Endothelial cell of umbilical vein (primary cell): ENCODE measurements around the gene TSPAN1.

Experiments used
- EZH2 ChIP-seq: IDR thresholded peaks from 2 replicates; pipeline ENCODE4 v1.6.1; 2012; ENCODE audit warnings: borderline replicate concordance, low read depth, mild to moderate bottlenecking, moderate library complexity, low read length, inconsistent platforms; ENCODE audit not compliant: severe bottlenecking
- FOS ChIP-seq: IDR thresholded peaks from 2 replicates; pipeline ENCODE4 v1.6.1; 2011; ENCODE audit warnings: mild to moderate bottlenecking, low read length, moderate library complexity, borderline replicate concordance; ENCODE audit not compliant: insufficient read depth
- GATA2 ChIP-seq: IDR thresholded peaks from 2 replicates; pipeline ENCODE4 v1.7.0; 2011; ENCODE audit warnings: low read depth, mild to moderate bottlenecking, moderate library complexity, mixed read lengths, low read length; ENCODE audit not compliant: insufficient read length, insufficient read depth
- JUN ChIP-seq: IDR thresholded peaks from 2 replicates; pipeline ENCODE4 v1.6.1; 2011; ENCODE audit warnings: borderline replicate concordance, low read depth; ENCODE audit not compliant: insufficient read length, insufficient read depth
- MAX ChIP-seq: IDR thresholded peaks from 2 replicates; pipeline ENCODE4 v1.6.1; 2011; ENCODE audit not compliant: insufficient read depth, insufficient read length
- MYC ChIP-seq: IDR thresholded peaks from one replicate; pipeline ENCODE4 v1.6.1; 2011; ENCODE audit warnings: mild to moderate bottlenecking, low read depth, low read length
- POLR2A ChIP-seq: IDR thresholded peaks from 2 replicates; pipeline ENCODE4 v1.6.1; 2012; ENCODE audit warnings: low read depth, mild to moderate bottlenecking, control low read depth, low read length
- POLR2AphosphoS5 ChIP-seq: IDR thresholded peaks from 2 replicates; pipeline ENCODE4 v1.6.1; 2012; ENCODE audit warnings: low read depth, mild to moderate bottlenecking, control low read depth, low read length, moderate library complexity; ENCODE audit not compliant: insufficient read depth
- TF ChIP-seq, protein P1 (sequence below), 2 donors: IDR thresholded peaks; 1 replicate in 1 of 2; 2 replicates in 1 of 2; pipeline ENCODE4 v1.5.1; 2011; ENCODE audit warnings: low read length in 2 of 2, mild to moderate bottlenecking in 2 of 2, moderate library complexity in 2 of 2, control low read depth in 1 of 2, inconsistent platforms in 1 of 2, low read depth in 1 of 2; ENCODE audit not compliant: insufficient read depth in 1 of 2; ENCODE audit errors: extremely low read depth in 1 of 2

- TF ChIP-seq POLR2AphosphoS5 (no peak), JUN (no peak), POLR2A (no peak), EZH2 (no peak), FOS (no peak), MAX (no peak), MYC (no peak), GATA2 (no peak)
- TF ChIP-seq, protein P1, sequence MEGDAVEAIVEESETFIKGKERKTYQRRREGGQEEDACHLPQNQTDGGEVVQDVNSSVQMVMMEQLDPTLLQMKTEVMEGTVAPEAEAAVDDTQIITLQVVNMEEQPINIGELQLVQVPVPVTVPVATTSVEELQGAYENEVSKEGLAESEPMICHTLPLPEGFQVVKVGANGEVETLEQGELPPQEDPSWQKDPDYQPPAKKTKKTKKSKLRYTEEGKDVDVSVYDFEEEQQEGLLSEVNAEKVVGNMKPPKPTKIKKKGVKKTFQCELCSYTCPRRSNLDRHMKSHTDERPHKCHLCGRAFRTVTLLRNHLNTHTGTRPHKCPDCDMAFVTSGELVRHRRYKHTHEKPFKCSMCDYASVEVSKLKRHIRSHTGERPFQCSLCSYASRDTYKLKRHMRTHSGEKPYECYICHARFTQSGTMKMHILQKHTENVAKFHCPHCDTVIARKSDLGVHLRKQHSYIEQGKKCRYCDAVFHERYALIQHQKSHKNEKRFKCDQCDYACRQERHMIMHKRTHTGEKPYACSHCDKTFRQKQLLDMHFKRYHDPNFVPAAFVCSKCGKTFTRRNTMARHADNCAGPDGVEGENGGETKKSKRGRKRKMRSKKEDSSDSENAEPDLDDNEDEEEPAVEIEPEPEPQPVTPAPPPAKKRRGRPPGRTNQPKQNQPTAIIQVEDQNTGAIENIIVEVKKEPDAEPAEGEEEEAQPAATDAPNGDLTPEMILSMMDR (IDR thresholded peaks at IDR 0.05; ENCODE audit: extremely low read depth in 1 of 2, insufficient read depth in 1 of 2, low read depth in 1 of 2, low read length in 2 of 2): no peak
Observed at GRCh38 chr1:46193285-46193684, 18.4 kb downstream of the TSPAN1 start.
